Measurements from ENCODE around the gene KCNQ1OT1. TPM values are rescaled to one million over a fixed set of nuclear protein-coding genes. Genes with fewer than 3 reads are reported as not detected.

KCNQ1OT1 gene
- total and polyA plus RNA-seq, 9 of the 15 experiments (the other 6 are each of a cell fraction or from before 2014, with no cell fraction given): 0.04 to 2.3 (median 0.74) TPM

- no TSS peak for BruUV-seq (replicated peaks)
- no peak for ATAC-seq
- CTCF ChIA-PET (ENCODE audit: low intra/inter-chr PET ratio): no interaction called here
- Histone ChIP-seq H3K79me2 (ENCODE audit: control insufficient read depth, insufficient read depth, low read length) (no peaks in the 10 kb centered on the region), H3K9me1 (ENCODE audit: control insufficient read depth, insufficient read depth, low read length) (no peaks in the 10 kb centered on the region), H2AFZ (ENCODE audit: low read depth, low read length) (no peak overlapping the region), H3K36me3 (ENCODE audit: control insufficient read depth, insufficient read depth, low read length) (no peaks in the 10 kb centered on the region), H4K20me1 (replicated peaks; ENCODE audit: control insufficient read depth, insufficient read depth, low read length) (no peaks in the 10 kb centered on the region), H3K4me2 (ENCODE audit: insufficient read depth, low read length) (no peak overlapping the region), H3K9ac (ENCODE audit: insufficient read depth in 1 of 2, low read depth in 2 of 2, low read length in 2 of 2) (no peak overlapping the region), H3K27me3 (ENCODE audit: control insufficient read depth in 2 of 2, insufficient read depth in 2 of 2, low read length in 2 of 2) (no peaks in the 10 kb centered on the region), H3K4me1 (replicated peaks in 1 of 2; ENCODE audit: control insufficient read depth in 2 of 2, insufficient read depth in 2 of 2, low read length in 2 of 2) (peaks cover 40 to 67% of the 10 kb centered on the region in 2 experiments), H3K4me3 (no peak overlapping the region), H3K27ac (ENCODE audit: extremely low read depth, low read depth, low read length) (no peak overlapping the region), H3K9me3 (replicated peaks; ENCODE audit: control insufficient read depth, insufficient read depth, low read depth, low read length) (no peaks in the 10 kb centered on the region)
- 66% methylated on average over 18 of the region's 21 CpGs for WGBS (ENCODE audit: insufficient coverage, low coverage, missing lambda C conversion rate)
- intact Hi-C loops (cut with micrococcal nuclease) (no loop called here), in situ Hi-C loops (cut with MboI) (no loop called here)
- POLR2A ChIA-PET: no interaction called here
- FAIRE-seq: no peak
- TF ChIP-seq DMBX1 (CRISPR knock-in tag; IDR thresholded peaks at IDR 0.05; ENCODE audit: borderline replicate concordance): no peak
- no peak for TF ChIP-seq CREM (IDR thresholded peaks at IDR 0.05; ENCODE audit: low read depth)
- no peak for TF ChIP-seq TEAD1 (CRISPR knock-in tag; IDR thresholded peaks at IDR 0.05)
- TF ChIP-seq KDM1A (IDR thresholded peaks at IDR 0.05): no peak
- no peak for TF ChIP-seq POLR2AphosphoS5 (IDR thresholded peaks at IDR 0.05; ENCODE audit: control insufficient read depth, insufficient read depth, low read depth, low read length)
- TF ChIP-seq GTF2A2 (tag; IDR thresholded peaks at IDR 0.05): no peak
- no peak for TF ChIP-seq MLLT1 (IDR thresholded peaks at IDR 0.05)
- TF ChIP-seq, protein P1, sequence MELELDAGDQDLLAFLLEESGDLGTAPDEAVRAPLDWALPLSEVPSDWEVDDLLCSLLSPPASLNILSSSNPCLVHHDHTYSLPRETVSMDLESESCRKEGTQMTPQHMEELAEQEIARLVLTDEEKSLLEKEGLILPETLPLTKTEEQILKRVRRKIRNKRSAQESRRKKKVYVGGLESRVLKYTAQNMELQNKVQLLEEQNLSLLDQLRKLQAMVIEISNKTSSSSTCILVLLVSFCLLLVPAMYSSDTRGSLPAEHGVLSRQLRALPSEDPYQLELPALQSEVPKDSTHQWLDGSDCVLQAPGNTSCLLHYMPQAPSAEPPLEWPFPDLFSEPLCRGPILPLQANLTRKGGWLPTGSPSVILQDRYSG (tag; conservative IDR thresholded peaks at IDR 0.05; ENCODE audit: low read depth): no peak
- TF ChIP-seq SRF (CRISPR knock-in tag; IDR thresholded peaks at IDR 0.05): no peak
- TF ChIP-seq, protein P2, sequence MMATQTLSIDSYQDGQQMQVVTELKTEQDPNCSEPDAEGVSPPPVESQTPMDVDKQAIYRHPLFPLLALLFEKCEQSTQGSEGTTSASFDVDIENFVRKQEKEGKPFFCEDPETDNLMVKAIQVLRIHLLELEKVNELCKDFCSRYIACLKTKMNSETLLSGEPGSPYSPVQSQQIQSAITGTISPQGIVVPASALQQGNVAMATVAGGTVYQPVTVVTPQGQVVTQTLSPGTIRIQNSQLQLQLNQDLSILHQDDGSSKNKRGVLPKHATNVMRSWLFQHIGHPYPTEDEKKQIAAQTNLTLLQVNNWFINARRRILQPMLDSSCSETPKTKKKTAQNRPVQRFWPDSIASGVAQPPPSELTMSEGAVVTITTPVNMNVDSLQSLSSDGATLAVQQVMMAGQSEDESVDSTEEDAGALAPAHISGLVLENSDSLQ (IDR thresholded peaks at IDR 0.05): no peak
- DNase-seq (ENCODE audit: extremely low read depth in 1 of 4, low spot score in 3 of 4): no peak
Observed at GRCh38 chr11:2736577-2737225, 36.9 kb upstream of the KCNQ1OT1 start.
